ENCODE results near the gene GLDC. TPM values are rescaled to one million over a fixed set of nuclear protein-coding genes. Genes with fewer than 3 reads are reported as not detected.

Gene GLDC
- total RNA-seq, 1 donor = 0.72 TPM

GRCh38 chr9:6620796-6621195, 24.7 kb downstream of the GLDC start:
- Histone ChIP-seq H3K27ac (ENCODE audit: low read depth, low read length) (no peak overlapping the region), H3K9me3 (ENCODE audit: low read depth, low read length) (no peaks in the 10 kb centered on the region), H3K79me2 (ENCODE audit: insufficient read depth, low read length) (no peaks in the 10 kb centered on the region), H3K4me1 (ENCODE audit: insufficient read depth, low read length) (no peaks in the 10 kb centered on the region), H3K4me2 (ENCODE audit: insufficient read depth, low read length) (no peak overlapping the region), H3K4me3 (ENCODE audit: insufficient read depth, low read length) (no peak overlapping the region), H2AFZ (ENCODE audit: low read length) (no peak overlapping the region), H4K20me1 (ENCODE audit: insufficient read depth, low read length) (no peaks in the 10 kb centered on the region), H3K36me3 (ENCODE audit: insufficient read depth, low read length) (no peaks in the 10 kb centered on the region), H3K27me3 (ENCODE audit: insufficient read depth, low read length) (peaks cover 3% of the 10 kb centered on the region)
- no peak for DNase-seq (ENCODE audit: insufficient read length, low spot score, missing footprints)
- TF ChIP-seq CTCF (IDR thresholded peaks at IDR 0.05; ENCODE audit: extremely low read depth, low read depth, low read length) = no peak

GRCh38 chr9:6620353-6620752, 25.2 kb downstream of the GLDC start:
- Histone ChIP-seq H3K4me3 (ENCODE audit: insufficient read depth, low read length) (no peak overlapping the region), H3K79me2 (ENCODE audit: insufficient read depth, low read length) (no peaks in the 10 kb centered on the region), H3K4me1 (ENCODE audit: insufficient read depth, low read length) (no peaks in the 10 kb centered on the region), H3K36me3 (ENCODE audit: insufficient read depth, low read length) (no peaks in the 10 kb centered on the region), H3K4me2 (ENCODE audit: insufficient read depth, low read length) (no peak overlapping the region), H3K27ac (ENCODE audit: low read depth, low read length) (no peak overlapping the region), H4K20me1 (ENCODE audit: insufficient read depth, low read length) (no peaks in the 10 kb centered on the region), H3K9me3 (ENCODE audit: low read depth, low read length) (no peaks in the 10 kb centered on the region), H3K27me3 (ENCODE audit: insufficient read depth, low read length) (peaks cover 3% of the 10 kb centered on the region), H2AFZ (ENCODE audit: low read length) (no peak overlapping the region)
- DNase-seq (ENCODE audit: insufficient read length, low spot score, missing footprints) = no peak
- no peak for TF ChIP-seq CTCF (IDR thresholded peaks at IDR 0.05; ENCODE audit: extremely low read depth, low read depth, low read length)

- no peak overlapping the region for H3K27ac ChIP-seq (ENCODE audit: low read depth, low read length)
- H3K4me3 ChIP-seq (ENCODE audit: insufficient read depth, low read length) = no peak overlapping the region
- TF ChIP-seq CTCF (IDR thresholded peaks at IDR 0.05; ENCODE audit: extremely low read depth, low read depth, low read length) = no peak
- no peaks in the 10 kb centered on the region for H3K36me3 ChIP-seq (ENCODE audit: insufficient read depth, low read length)
- H3K27me3 ChIP-seq (ENCODE audit: insufficient read depth, low read length) = peaks cover under 1% of the 10 kb centered on the region
- no peak overlapping the region for H2AFZ ChIP-seq (ENCODE audit: low read length)
- no peaks in the 10 kb centered on the region for H3K79me2 ChIP-seq (ENCODE audit: insufficient read depth, low read length)
- DNase-seq (ENCODE audit: insufficient read length, low spot score, missing footprints) = no peak
- no peaks in the 10 kb centered on the region for H3K4me1 ChIP-seq (ENCODE audit: insufficient read depth, low read length)
- H4K20me1 ChIP-seq (ENCODE audit: insufficient read depth, low read length) = no peaks in the 10 kb centered on the region
- no peak overlapping the region for H3K4me2 ChIP-seq (ENCODE audit: insufficient read depth, low read length)
- no peaks in the 10 kb centered on the region for H3K9me3 ChIP-seq (ENCODE audit: low read depth, low read length)
Measured at GRCh38 chr9:6619909-6620308, 25.6 kb downstream of the GLDC start.

- Histone ChIP-seq H3K4me1 (ENCODE audit: insufficient read depth, low read length) (no peaks in the 10 kb centered on the region), H3K27me3 (ENCODE audit: insufficient read depth, low read length) (no peaks in the 10 kb centered on the region), H3K27ac (ENCODE audit: low read depth, low read length) (no peak overlapping the region), H4K20me1 (ENCODE audit: insufficient read depth, low read length) (no peaks in the 10 kb centered on the region), H3K79me2 (ENCODE audit: insufficient read depth, low read length) (no peaks in the 10 kb centered on the region), H3K9me3 (ENCODE audit: low read depth, low read length) (no peaks in the 10 kb centered on the region), H3K4me2 (ENCODE audit: insufficient read depth, low read length) (no peak overlapping the region), H3K4me3 (ENCODE audit: insufficient read depth, low read length) (no peak overlapping the region), H3K36me3 (ENCODE audit: insufficient read depth, low read length) (no peaks in the 10 kb centered on the region), H2AFZ (ENCODE audit: low read length) (no peak overlapping the region)
- no peak for TF ChIP-seq CTCF (IDR thresholded peaks at IDR 0.05; ENCODE audit: extremely low read depth, low read depth, low read length)
- no peak for DNase-seq (ENCODE audit: insufficient read length, low spot score, missing footprints)
Measured at GRCh38 chr9:6616951-6617602, 28.5 kb downstream of the GLDC start.
